Lower leg skin (tissue), 4 donors: ENCODE measurements around the gene NPAS3. TPM values are rescaled to one million over a fixed set of nuclear protein-coding genes. Genes with fewer than 3 reads are reported as not detected.

Experiments
- DNase-seq, 2 donors: peaks; one replicate each; pipeline ENCODE4 v3.0.0-alpha.2; 2019; ENCODE audit warnings: low spot score in 2 of 2
- H3K4me3 ChIP-seq: fragments of 200-600 bp; sonication (generic); 2 replicates; pipeline ENCODE4 v1.5.1; 2017; ENCODE audit warnings: mild to moderate bottlenecking, low read depth; ENCODE audit not compliant: poor library complexity, severe bottlenecking
- POLR2A ChIP-seq, 2 donors: fragments of 450-650 bp; IDR thresholded peaks; one replicate each; pipeline ENCODE4 v1.6.1; 2016 to 2017; ENCODE audit warnings: antibody characterized with exemption in 2 of 2, mild to moderate bottlenecking in 1 of 2, moderate library complexity in 1 of 2
- WGBS, 2 donors: methylation state at CpG; one replicate each; pipeline ENCODE4 v1.1.5; 2018; 5-methylcytosine and 5-hydroxymethylcytosine counted together
- intact Hi-C: fragments of 100-400 bp; cut with DNase I; formaldehyde crosslinking; loops from one replicate; pipeline ENCODE4 v1.15.0; 2023; ENCODE audit warnings: low total_unique reads
- total RNA-seq, 4 donors: library from RNA; depleted of rRNA; stranded (reverse); fragments of >200 nt; gene quantifications; one replicate each; pipeline ENCODE4 v1.1.0, GENCODE V29; 2016
- TF ChIP-seq, protein P1 (sequence below), 3 donors: fragments of 450-650 bp; IDR thresholded peaks; one replicate each; pipeline ENCODE4 v1.5.1; 2016; ENCODE audit warnings: antibody characterized with exemption in 3 of 3, mild to moderate bottlenecking in 3 of 3, moderate library complexity in 2 of 3

NPAS3 gene
- total RNA-seq, 4 donors from 2014 or later: 0.25 to 0.29 TPM; not detected in 2

DNA sequence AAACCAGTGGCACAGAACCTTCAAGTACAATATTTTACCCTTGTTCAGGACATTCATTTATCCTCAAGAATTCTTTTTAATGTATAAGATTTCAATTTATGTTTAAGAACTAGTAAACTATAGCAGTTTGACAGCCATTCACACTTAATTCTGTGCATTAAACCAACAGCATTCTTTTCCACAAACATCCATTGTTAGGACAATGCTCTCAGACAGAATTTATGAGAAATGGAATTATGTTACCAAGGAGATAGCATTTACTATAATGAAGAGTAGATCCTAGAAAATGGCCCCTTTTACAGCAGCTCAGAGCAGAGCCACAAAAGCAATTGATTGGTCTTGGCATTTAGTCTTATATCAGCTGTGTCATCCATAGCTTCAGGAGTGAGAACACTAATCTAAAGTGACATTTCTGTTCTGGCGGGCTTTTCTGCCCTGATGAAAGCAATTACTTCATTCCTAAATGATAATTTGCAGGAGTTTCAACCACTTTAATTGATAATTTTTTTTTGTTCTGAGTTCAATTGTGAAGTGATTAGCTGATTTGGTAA, 268.9 kb downstream of the NPAS3 start:
- intact Hi-C loops: no loop called here
- no peak overlapping the region for H3K4me3 ChIP-seq
- no peak for DNase-seq
- TF ChIP-seq POLR2A (IDR thresholded peaks at IDR 0.05): no peak
- TF ChIP-seq, protein P1, sequence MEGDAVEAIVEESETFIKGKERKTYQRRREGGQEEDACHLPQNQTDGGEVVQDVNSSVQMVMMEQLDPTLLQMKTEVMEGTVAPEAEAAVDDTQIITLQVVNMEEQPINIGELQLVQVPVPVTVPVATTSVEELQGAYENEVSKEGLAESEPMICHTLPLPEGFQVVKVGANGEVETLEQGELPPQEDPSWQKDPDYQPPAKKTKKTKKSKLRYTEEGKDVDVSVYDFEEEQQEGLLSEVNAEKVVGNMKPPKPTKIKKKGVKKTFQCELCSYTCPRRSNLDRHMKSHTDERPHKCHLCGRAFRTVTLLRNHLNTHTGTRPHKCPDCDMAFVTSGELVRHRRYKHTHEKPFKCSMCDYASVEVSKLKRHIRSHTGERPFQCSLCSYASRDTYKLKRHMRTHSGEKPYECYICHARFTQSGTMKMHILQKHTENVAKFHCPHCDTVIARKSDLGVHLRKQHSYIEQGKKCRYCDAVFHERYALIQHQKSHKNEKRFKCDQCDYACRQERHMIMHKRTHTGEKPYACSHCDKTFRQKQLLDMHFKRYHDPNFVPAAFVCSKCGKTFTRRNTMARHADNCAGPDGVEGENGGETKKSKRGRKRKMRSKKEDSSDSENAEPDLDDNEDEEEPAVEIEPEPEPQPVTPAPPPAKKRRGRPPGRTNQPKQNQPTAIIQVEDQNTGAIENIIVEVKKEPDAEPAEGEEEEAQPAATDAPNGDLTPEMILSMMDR (IDR thresholded peaks at IDR 0.05): no peak
- WGBS, 2 donors: 76 to 78% methylated on average over 1 of the region's 1 CpG

DNA sequence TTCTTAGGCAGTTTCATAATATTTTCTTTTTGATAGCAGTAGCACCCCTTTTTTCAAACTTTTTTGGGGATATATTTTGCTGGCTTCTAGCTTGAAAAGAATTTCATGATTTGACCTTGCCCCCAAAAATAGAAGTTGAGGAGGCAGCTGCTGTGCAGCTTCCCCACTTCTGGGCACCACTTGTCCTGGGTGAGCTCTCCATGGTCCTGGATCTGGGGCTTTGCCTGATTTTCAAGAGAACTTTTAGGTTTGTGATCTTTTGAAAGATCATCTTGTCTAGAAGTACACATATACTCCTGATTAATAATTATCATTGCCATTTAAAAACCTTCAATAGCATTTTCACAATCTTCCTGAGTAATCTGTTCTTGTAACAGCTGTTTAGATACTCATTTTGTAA, 271.6 kb downstream of the NPAS3 start:
- no peak overlapping the region for H3K4me3 ChIP-seq
- intact Hi-C loops: no loop called here
- no peak for DNase-seq
- no peak for TF ChIP-seq POLR2A (IDR thresholded peaks at IDR 0.05)
- TF ChIP-seq, protein P1 (IDR thresholded peaks at IDR 0.05): no peak

DNA sequence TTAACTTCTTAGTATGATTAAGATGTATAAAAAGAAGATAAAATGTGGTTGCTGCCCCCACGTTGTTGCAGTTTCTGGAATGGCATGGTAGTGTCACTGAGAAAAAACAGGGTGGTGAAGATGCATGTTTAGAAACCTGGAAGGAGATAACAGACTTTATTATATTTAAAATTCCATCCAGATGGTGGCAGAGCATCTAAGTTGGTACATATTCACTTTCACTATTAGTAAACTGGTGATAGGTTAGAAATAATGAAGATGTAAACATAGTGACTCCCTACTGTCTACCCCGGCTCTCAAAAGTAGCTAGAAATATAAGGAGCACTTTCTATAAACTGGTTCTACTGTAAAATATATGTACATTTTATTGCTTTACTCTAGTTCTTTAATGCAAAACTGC, 279.3 kb downstream of the NPAS3 start:
- DNase-seq: no peak
- WGBS, 2 donors: 44 to 47% methylated on average over 2 of the region's 2 CpGs
- intact Hi-C loops: no loop called here
- no peak for TF ChIP-seq POLR2A (IDR thresholded peaks at IDR 0.05)
- TF ChIP-seq, protein P1 (IDR thresholded peaks at IDR 0.05): no peak
- H3K4me3 ChIP-seq: no peak overlapping the region

DNA sequence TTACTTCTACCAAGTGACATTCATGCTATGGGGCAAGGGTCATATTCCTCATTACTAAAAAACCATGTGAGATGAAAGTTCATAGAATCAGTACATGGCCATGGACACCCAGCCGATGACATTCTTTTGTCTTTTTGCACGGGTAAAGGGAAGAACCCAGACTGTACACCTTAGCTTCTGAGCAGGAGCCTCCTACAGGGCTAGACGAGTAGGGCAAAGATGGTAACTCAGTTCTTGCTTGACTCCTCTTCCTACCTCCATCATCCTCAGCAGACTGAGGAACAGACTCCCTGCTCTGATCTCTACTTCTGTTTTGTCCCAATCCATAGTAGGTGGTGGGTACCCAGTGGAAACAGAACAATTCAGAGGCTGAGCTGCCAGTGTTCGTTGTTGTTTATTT, 281.3 kb downstream of the NPAS3 start:
- no peak overlapping the region for H3K4me3 ChIP-seq
- 89 to 91% methylated on average over 4 of the region's 4 CpGs for WGBS, 2 donors
- intact Hi-C loops: no loop called here
- no peak for TF ChIP-seq POLR2A (IDR thresholded peaks at IDR 0.05)
- TF ChIP-seq, protein P1 (IDR thresholded peaks at IDR 0.05): no peak
- no peak for DNase-seq

DNA sequence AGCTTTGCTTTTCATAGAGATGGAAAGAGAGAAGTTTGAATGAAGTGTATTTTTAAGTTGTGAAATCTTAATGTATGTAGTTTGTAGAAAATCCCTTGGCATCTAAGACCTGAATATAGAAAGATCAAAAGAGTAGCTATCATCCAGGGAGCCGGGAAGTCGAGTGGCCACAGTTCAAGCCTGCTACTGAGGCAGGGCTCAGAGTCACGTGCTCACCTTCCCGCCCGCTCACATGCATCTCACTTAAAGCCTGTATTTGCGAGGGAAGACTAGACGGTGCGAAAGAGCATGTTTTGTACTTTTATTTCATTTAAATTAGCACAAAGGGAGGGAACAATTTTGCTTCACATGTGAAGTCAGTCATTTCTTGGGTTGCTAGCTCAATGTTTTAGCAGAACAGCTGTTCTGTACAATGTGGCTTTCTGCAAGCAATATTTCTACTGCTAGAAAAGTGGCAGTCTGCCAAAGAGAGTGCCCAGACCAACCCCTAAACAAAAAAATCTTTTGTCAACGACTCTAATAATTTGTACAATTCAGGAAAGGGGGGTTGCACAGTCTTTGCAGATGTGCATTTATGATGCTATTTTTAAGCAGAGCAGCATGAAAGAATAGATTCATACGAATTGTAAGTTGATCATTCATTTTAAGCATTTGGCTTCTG, 290.7 kb downstream of the NPAS3 start:
- TF ChIP-seq, protein P1 (IDR thresholded peaks at IDR 0.05): no peak
- TF ChIP-seq POLR2A (IDR thresholded peaks at IDR 0.05): no peak
- intact Hi-C loops: no loop called here
- 40 to 41% methylated on average over 10 of the region's 10 CpGs for WGBS, 2 donors
- H3K4me3 ChIP-seq: no peak overlapping the region
- no peak for DNase-seq

DNA sequence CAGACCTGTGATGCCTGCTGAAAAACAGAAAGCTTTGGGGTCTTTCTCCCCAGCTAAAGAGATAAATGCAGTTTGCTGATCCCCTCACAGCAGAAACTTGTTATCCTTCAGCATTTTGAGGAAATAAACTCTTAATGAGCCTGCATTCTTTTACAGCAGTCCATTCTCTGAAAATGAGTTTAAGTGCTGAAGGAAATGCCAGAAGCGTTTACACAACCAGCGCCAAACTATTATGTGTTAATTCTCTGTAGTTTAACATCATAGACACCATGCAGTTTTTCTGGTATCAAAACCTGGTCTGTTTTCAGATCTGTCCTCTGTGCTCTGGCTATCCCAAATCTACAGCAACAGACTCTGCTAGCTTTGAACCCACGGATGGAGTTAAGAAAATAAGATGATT, 291.3 kb downstream of the NPAS3 start:
- WGBS, 2 donors: 34 to 46% methylated on average over 3 of the region's 3 CpGs
- no peak for DNase-seq
- no peak overlapping the region for H3K4me3 ChIP-seq
- no peak for TF ChIP-seq POLR2A (IDR thresholded peaks at IDR 0.05)
- TF ChIP-seq, protein P1 (IDR thresholded peaks at IDR 0.05): no peak
- intact Hi-C loops: no loop called here
